ENCODE measurements around the gene GRK3. TPM values are rescaled to one million over a fixed set of nuclear protein-coding genes. Genes with fewer than 3 reads are reported as not detected.

The GRK3 gene
- total and polyA plus RNA-seq, 7 experiments from 2014 or later, result 0.69 to 44.8 (median 6.5) TPM

DNA sequence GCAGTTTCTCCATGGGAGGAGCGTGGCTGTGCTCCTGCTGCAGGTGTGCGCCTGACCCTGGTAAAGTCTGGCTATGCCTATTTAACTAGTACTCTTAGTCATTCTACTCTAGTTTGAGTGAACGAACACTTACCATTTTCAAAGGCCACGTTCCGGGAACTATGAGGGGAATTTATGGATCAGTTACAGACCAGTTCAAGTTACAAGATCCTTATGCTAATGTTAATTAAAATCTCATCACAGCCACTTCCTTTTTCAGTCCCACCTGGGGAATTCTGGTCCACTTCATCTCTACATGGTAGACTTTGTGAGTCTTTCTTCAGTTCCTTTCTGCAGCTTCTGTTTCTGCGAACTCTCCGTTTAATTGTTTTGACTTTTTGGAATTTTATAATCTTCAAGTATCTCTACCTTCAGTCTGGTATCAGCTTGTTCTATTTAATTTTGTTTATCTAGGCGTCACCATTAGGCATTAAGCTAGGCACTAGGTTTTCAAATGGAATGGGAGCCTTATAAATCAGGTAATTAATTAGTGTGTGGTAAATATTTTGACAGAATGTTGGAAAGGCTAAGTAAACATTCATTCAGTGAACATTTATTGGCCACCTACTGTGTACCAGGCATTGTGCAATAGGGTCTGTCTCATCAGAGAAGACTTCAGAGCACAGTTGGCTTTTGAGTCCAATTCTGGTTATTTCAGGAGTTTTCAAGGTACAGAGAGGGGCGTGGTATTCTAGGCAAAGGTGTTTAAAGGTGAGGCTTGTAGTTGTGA is 78.9 kb downstream of the GRK3 start:
- H3K27ac ChIP-seq (ENCODE audit: low read depth, low read length), result no peak overlapping the region
- POLR2A ChIA-PET, result interaction anchor here (0.7 kb wide), 1 partner anchor 27 kb away, joined by 6 read pairs; no protein-coding TSS in a partner anchor

DNA sequence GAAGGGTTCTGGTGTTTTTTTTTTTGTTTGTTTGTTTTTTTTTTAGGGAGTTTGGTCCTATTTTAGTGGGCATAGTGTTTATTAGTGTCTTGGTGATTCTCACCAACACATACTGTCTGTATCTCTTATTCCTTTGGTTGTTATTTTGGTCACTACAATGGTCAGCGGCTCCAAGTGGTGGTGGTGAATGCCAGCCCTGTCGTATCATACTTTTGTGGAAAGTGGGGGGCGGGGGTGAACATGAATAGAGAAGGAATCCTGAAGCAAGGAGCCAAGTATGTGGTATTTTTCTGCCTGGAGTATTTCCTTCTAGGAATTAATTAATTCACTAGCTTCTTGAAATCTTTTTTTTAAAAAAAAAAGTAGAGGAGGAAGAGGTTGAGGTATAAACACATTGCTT is 79.6 kb downstream of the GRK3 start:
- ATAC-seq (no peak), DNase-seq (no peak)
- Histone ChIP-seq H3K9me3 (ENCODE audit: control insufficient read depth in 2 of 3, low read length in 3 of 3) (no peaks in the 10 kb centered on the region), H3K27me3 (ENCODE audit: control insufficient read depth in 2 of 2, insufficient read depth in 2 of 2, low read length in 2 of 2) (no peaks in the 10 kb centered on the region), H3K36me3 (ENCODE audit: control insufficient read depth in 2 of 3, insufficient read depth in 3 of 3, low read length in 3 of 3) (no peaks in the 10 kb centered on the region), H3K4me1 (ENCODE audit: control insufficient read depth in 2 of 2, insufficient read depth in 2 of 2, low read length in 2 of 2) (no peaks in the 10 kb centered on the region), H3K4me3 (ENCODE audit: low read length) (no peak overlapping the region), H3K27ac (ENCODE audit: low read depth, low read length) (no peak overlapping the region)
- peaks cover 0 to 4% (median 0%) of the 10 kb centered on the region in 5 donors for H3K27me3 Mint-ChIP-seq
- H3K27ac Mint-ChIP-seq, result no peak overlapping the region
- H3K4me3 Mint-ChIP-seq, result no peak overlapping the region
- peaks cover 0 to 58% (median 21%) of the 10 kb centered on the region in 5 donors for H3K36me3 Mint-ChIP-seq
- H3K4me1 Mint-ChIP-seq, result peaks cover 0 to 22% (median 0%) of the 10 kb centered on the region in 7 donors
- ChIA-PET CTCF (no interaction called here), POLR2A (interaction anchor here (0.6 to 0.7 kb wide), 2 partner anchors 26 to 54 kb away, joined by 4 to 6 read pairs; no protein-coding TSS in a partner anchor)
- peaks cover 0 to 9% (median 0%) of the 10 kb centered on the region in 11 donors for H3K9me3 Mint-ChIP-seq
- intact Hi-C loops (cut with micrococcal nuclease), result no loop called here

More for the DNA sequence above, 78.9 kb downstream of the GRK3 start:
- intact Hi-C loops (cut with micrococcal nuclease), result no loop called here
- Mint-ChIP-seq H3K9me3 (peaks cover 0 to 12% (median 0%) of the 10 kb centered on the region in 11 donors), H3K27ac (no peak overlapping the region), H3K27me3 (peaks cover 0 to 4% (median 0%) of the 10 kb centered on the region in 5 donors), H3K36me3 (peaks cover 0 to 58% (median 27%) of the 10 kb centered on the region in 5 donors), H3K4me3 (no peak overlapping the region), H3K4me1 (peaks cover 0 to 22% (median 0%) of the 10 kb centered on the region in 7 donors)
- DNase-seq, result no peak
- CTCF ChIA-PET, result no interaction called here
- H3K4me3 ChIP-seq (ENCODE audit: low read length), result no peak overlapping the region
- no peaks in the 10 kb centered on the region for H3K36me3 ChIP-seq (ENCODE audit: control insufficient read depth in 2 of 3, insufficient read depth in 3 of 3, low read length in 3 of 3)
- no peaks in the 10 kb centered on the region for H3K4me1 ChIP-seq (ENCODE audit: control insufficient read depth in 2 of 2, insufficient read depth in 2 of 2, low read length in 2 of 2)
- no peaks in the 10 kb centered on the region for H3K9me3 ChIP-seq (ENCODE audit: control insufficient read depth in 2 of 3, low read length in 3 of 3)
- no peak for ATAC-seq
- no peaks in the 10 kb centered on the region for H3K27me3 ChIP-seq (ENCODE audit: control insufficient read depth in 2 of 2, insufficient read depth in 2 of 2, low read length in 2 of 2)

DNA sequence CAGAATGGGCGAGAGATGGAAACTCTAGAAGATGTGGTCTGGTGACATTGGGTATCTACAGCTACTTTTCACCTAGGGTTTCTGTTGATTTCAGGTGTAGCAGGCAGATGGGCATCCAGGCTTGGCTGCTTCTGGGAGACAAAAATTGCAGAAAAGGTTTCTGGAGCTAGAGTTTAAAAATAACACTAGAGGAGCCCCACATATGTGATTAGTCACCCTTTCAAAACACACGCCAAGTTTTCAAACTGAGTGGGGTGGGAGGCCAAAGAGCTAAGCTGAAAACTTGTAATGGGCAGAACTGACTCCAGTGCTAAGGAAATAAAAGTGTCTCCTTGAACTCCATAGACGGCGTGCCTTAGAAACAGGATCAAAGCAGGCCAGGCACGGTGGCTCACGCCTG is 80.8 kb downstream of the GRK3 start:
- no peak for DNase-seq
- ATAC-seq, result no peak
- Mint-ChIP-seq H3K36me3 (peaks cover 0 to 50% (median 21%) of the 10 kb centered on the region in 5 donors), H3K9me3 (peaks cover 0 to 7% (median 0%) of the 10 kb centered on the region in 11 donors), H3K4me3 (no peak overlapping the region), H3K27ac (no peak overlapping the region), H3K27me3 (peaks cover 0 to 4% (median 0%) of the 10 kb centered on the region in 5 donors), H3K4me1 (peaks cover 0 to 22% (median 0%) of the 10 kb centered on the region in 7 donors)
- H3K27me3 ChIP-seq (ENCODE audit: control insufficient read depth in 2 of 2, insufficient read depth in 2 of 2, low read length in 2 of 2), result no peaks in the 10 kb centered on the region
- intact Hi-C loops (cut with micrococcal nuclease), result no loop called here
- H3K4me3 ChIP-seq (ENCODE audit: low read length), result no peak overlapping the region
- no peaks in the 10 kb centered on the region for H3K36me3 ChIP-seq (ENCODE audit: control insufficient read depth in 2 of 3, insufficient read depth in 3 of 3, low read length in 3 of 3)
- H3K27ac ChIP-seq (ENCODE audit: low read depth, low read length), result no peak overlapping the region
- H3K9me3 ChIP-seq (ENCODE audit: control insufficient read depth in 2 of 3, low read length in 3 of 3), result no peaks in the 10 kb centered on the region
- H3K4me1 ChIP-seq (ENCODE audit: control insufficient read depth in 2 of 2, insufficient read depth in 2 of 2, low read length in 2 of 2), result no peaks in the 10 kb centered on the region
- ChIA-PET POLR2A (no interaction called here), CTCF (interaction anchor here (0.6 kb wide), 1 partner anchor 203 kb away, joined by 3 read pairs; no protein-coding TSS in a partner anchor)

GRCh38 chr22:25645964-25646363 is 81.5 kb downstream of the GRK3 start:
- Mint-ChIP-seq H3K27me3 (peaks cover 0 to 4% (median 0%) of the 10 kb centered on the region in 5 donors), H3K27ac (no peak overlapping the region), H3K9me3 (peaks cover 0 to 7% (median 0%) of the 10 kb centered on the region in 11 donors), H3K4me1 (peaks cover 0 to 24% (median 0%) of the 10 kb centered on the region in 7 donors), H3K4me3 (no peak overlapping the region), H3K36me3 (peaks cover 0 to 50% (median 21%) of the 10 kb centered on the region in 5 donors)
- no peak for DNase-seq
- Histone ChIP-seq H3K4me3 (ENCODE audit: low read length) (no peak overlapping the region), H3K36me3 (ENCODE audit: control insufficient read depth in 2 of 3, insufficient read depth in 3 of 3, low read length in 3 of 3) (no peaks in the 10 kb centered on the region), H3K4me1 (ENCODE audit: control insufficient read depth in 2 of 2, insufficient read depth in 2 of 2, low read length in 2 of 2) (no peaks in the 10 kb centered on the region), H3K27ac (ENCODE audit: low read depth, low read length) (no peak overlapping the region), H3K9me3 (ENCODE audit: control insufficient read depth in 2 of 3, low read length in 3 of 3) (no peaks in the 10 kb centered on the region), H3K27me3 (ENCODE audit: control insufficient read depth in 2 of 2, insufficient read depth in 2 of 2, low read length in 2 of 2) (no peaks in the 10 kb centered on the region)
- ATAC-seq, result no peak
- CTCF ChIA-PET, result no interaction called here
- POLR2A ChIA-PET, result no interaction called here
- intact Hi-C loops (cut with micrococcal nuclease), result no loop called here

DNA sequence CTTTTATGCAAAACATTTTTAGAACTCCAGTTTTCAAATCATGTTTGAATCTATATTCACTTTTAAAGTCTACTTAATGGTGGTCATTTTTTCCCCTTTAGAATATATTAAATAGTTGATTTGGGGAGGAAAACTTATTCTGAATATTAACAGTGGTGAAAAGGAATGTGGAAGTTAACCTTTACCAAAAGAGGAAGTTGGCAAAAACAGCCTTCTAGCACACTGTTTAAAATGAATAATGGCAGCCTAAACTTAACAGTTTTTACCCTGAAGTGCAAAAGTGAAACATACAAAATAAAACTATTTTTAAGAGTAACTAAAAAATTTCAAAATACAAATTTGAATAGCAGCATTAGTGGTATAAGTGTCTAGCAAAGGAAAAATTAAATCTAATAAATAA is 86.4 kb downstream of the GRK3 start:
- H3K4me3 ChIP-seq (ENCODE audit: low read length), result no peak overlapping the region

DNA sequence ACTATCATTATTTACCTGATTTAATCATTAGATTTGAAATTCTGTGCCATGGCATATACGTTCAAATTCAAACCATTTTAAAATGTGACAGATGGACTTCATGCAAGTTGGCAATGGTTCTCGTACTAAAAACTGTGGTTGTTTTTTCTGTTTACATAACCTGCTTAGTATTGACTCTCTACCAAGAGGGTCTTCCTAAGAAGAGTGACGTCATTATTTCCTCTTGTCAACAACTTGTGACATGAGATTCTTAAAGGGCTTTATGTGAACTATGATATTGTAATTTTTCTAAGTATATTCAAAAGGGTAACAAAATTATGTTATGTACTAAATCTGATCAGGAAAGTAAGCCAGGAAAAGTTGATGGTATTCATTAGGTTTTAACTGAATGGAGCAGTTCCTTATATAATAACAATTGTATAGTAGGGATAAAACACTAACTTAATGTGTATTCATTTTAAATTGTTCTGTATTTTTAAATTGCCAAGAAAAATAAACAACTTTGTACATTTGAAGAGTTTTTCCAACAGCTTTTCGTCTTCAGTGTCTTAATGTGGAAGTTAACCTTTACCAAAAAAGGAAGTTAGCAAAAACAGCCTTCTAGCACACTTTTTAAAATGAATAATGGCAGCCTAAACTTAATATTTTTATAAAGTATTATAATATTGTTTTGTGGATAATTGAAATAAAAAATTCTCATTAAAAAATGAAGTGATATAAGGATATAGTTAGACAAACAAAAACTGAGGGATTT is 87.0 kb downstream of the GRK3 start:
- ChIA-PET POLR2A (no interaction called here), CTCF (no interaction called here)
- Mint-ChIP-seq H3K27me3 (peaks cover 0 to 5% (median 0%) of the 10 kb centered on the region in 5 donors), H3K9me3 (no peaks in the 10 kb centered on the region), H3K27ac (no peak overlapping the region), H3K4me3 (no peak overlapping the region), H3K36me3 (peaks cover 0 to 38% (median 4%) of the 10 kb centered on the region in 5 donors), H3K4me1 (peaks cover 0 to 21% (median 0%) of the 10 kb centered on the region in 7 donors)
- H3K36me3 ChIP-seq (ENCODE audit: control insufficient read depth in 2 of 3, insufficient read depth in 3 of 3, low read length in 3 of 3), result no peaks in the 10 kb centered on the region
- DNase-seq, result no peak
- H3K4me1 ChIP-seq (ENCODE audit: control insufficient read depth in 2 of 2, insufficient read depth in 2 of 2, low read length in 2 of 2), result no peaks in the 10 kb centered on the region
- no peaks in the 10 kb centered on the region for H3K27me3 ChIP-seq (ENCODE audit: control insufficient read depth in 2 of 2, insufficient read depth in 2 of 2, low read length in 2 of 2)
- intact Hi-C loops (cut with micrococcal nuclease), result no loop called here
- no peak overlapping the region for H3K27ac ChIP-seq (ENCODE audit: low read depth, low read length)
- no peaks in the 10 kb centered on the region for H3K9me3 ChIP-seq (ENCODE audit: control insufficient read depth in 2 of 3, low read length in 3 of 3)
- ATAC-seq, result no peak
- H3K4me3 ChIP-seq (ENCODE audit: low read length), result no peak overlapping the region

More for the DNA sequence above, 86.4 kb downstream of the GRK3 start:
- intact Hi-C loops (cut with micrococcal nuclease), result no loop called here
- Mint-ChIP-seq H3K27ac (no peak overlapping the region), H3K9me3 (no peaks in the 10 kb centered on the region), H3K4me1 (peaks cover 0 to 18% (median 0%) of the 10 kb centered on the region in 7 donors), H3K4me3 (no peak overlapping the region), H3K27me3 (peaks cover 0 to 5% (median 0%) of the 10 kb centered on the region in 5 donors), H3K36me3 (peaks cover 0 to 36% (median 4%) of the 10 kb centered on the region in 5 donors)
- H3K9me3 ChIP-seq (ENCODE audit: control insufficient read depth in 2 of 3, low read length in 3 of 3), result no peaks in the 10 kb centered on the region
- ATAC-seq, result no peak
- no peaks in the 10 kb centered on the region for H3K36me3 ChIP-seq (ENCODE audit: control insufficient read depth in 2 of 3, insufficient read depth in 3 of 3, low read length in 3 of 3)
- no peaks in the 10 kb centered on the region for H3K4me1 ChIP-seq (ENCODE audit: control insufficient read depth in 2 of 2, insufficient read depth in 2 of 2, low read length in 2 of 2)
- DNase-seq, result no peak
- H3K27me3 ChIP-seq (ENCODE audit: control insufficient read depth in 2 of 2, insufficient read depth in 2 of 2, low read length in 2 of 2), result no peaks in the 10 kb centered on the region
- CTCF ChIA-PET, result no interaction called here
- POLR2A ChIA-PET, result no interaction called here
- no peak overlapping the region for H3K27ac ChIP-seq (ENCODE audit: low read depth, low read length)
